Smooth muscle cell (in vitro differentiated cells): ENCODE results near the gene GHRL. TPM values are rescaled to one million over a fixed set of nuclear protein-coding genes. Genes with fewer than 3 reads are reported as not detected.

Experiments
- DNase-seq: peaks from one replicate; lab custom pipeline; 2025; ENCODE audit not compliant: unreplicated experiment; lab: John Stamatoyannopoulos, UW
- H2AFZ ChIP-seq: fragments of 200-600 bp; sonication (generic); 2 replicates; pipeline ENCODE4 v1.6.0; 2016; ENCODE audit warnings: antibody characterized with exemption, low read depth, mild to moderate bottlenecking
- H3F3A ChIP-seq: fragments of 200-600 bp; sonication (generic); 2 replicates; pipeline ENCODE4 v1.6.0; 2017; ENCODE audit warnings: antibody characterized with exemption, low read depth
- H3K27ac ChIP-seq: fragments of 200-600 bp; sonication (generic); 2 replicates; pipeline ENCODE4 v1.5.1; 2016; ENCODE audit warnings: low read depth, mild to moderate bottlenecking
- H3K27me3 ChIP-seq: fragments of 200-600 bp; sonication (generic); 2 replicates; pipeline ENCODE4 v1.6.1; 2016; ENCODE audit warnings: low read depth, mild to moderate bottlenecking
- H3K36me3 ChIP-seq: fragments of 200-600 bp; sonication (generic); 2 replicates; pipeline ENCODE4 v1.5.1; 2016; ENCODE audit warnings: low read depth
- H3K4me1 ChIP-seq: fragments of 200-600 bp; sonication (generic); 2 replicates; pipeline ENCODE4 v1.5.1; 2016; ENCODE audit warnings: low read depth
- H3K4me2 ChIP-seq: fragments of 200-600 bp; sonication (generic); 2 replicates; pipeline ENCODE4 v1.6.0; 2016; ENCODE audit warnings: mild to moderate bottlenecking
- H3K4me3 ChIP-seq: fragments of 200-600 bp; sonication (generic); 2 replicates; pipeline ENCODE4 v1.5.1; 2016; ENCODE audit warnings: mild to moderate bottlenecking
- H3K79me2 ChIP-seq: fragments of 200-600 bp; sonication (generic); 2 replicates; pipeline ENCODE4 v1.6.0; 2016; ENCODE audit warnings: low read depth, mild to moderate bottlenecking
- H3K9ac ChIP-seq: fragments of 200-600 bp; sonication (generic); 2 replicates; pipeline ENCODE4 v1.6.0; 2016; ENCODE audit warnings: low read depth
- H3K9me3 ChIP-seq: fragments of 200-600 bp; sonication (generic); replicated peaks from 2 replicates; pipeline ENCODE4 v1.5.1; 2016; ENCODE audit warnings: low read depth
- H4K20me1 ChIP-seq: fragments of 200-600 bp; sonication (generic); 2 replicates; pipeline ENCODE4 v1.6.0; 2016; ENCODE audit warnings: low read depth
- WGBS: methylation state at CpG from one replicate; pipeline ENCODE4 v1.1.7; 2016; ENCODE audit warnings: low lambda C conversion rate; 5-methylcytosine and 5-hydroxymethylcytosine counted together
- polyA plus RNA-seq: library from polyadenylated mRNA; unstranded; fragments of >200 nt; fragmentation: Nextera tagmentation; extraction: Ambion mirVana; gene quantifications from 2 replicates; pipeline ENCODE4 v1.2.1, GENCODE V29; 2016
- total RNA-seq: library from RNA; depleted of rRNA; stranded (reverse); fragments of >200 nt; gene quantifications from 2 replicates; pipeline ENCODE4 v1.2.3, GENCODE V29; 2014
- TF ChIP-seq, protein P1 (sequence below): fragments of 200-600 bp; sonication (generic); IDR thresholded peaks from 2 replicates; pipeline ENCODE4 v1.5.1; 2017; ENCODE audit warnings: borderline replicate concordance, mild to moderate bottlenecking, antibody characterized with exemption; ENCODE audit not compliant: insufficient read depth, poor library complexity, severe bottlenecking

GHRL gene
- total and polyA plus RNA-seq, 2 experiments from 2014 or later: 0.45 TPM; not detected in 1

- Histone ChIP-seq H4K20me1 (no peaks in the 10 kb centered on the region), H3K27ac (no peak overlapping the region), H3F3A (no peaks in the 10 kb centered on the region), H3K9me3 (no peaks in the 10 kb centered on the region), H3K4me3 (no peak overlapping the region), H3K79me2 (no peaks in the 10 kb centered on the region), H3K9ac (no peak overlapping the region), H2AFZ (no peak overlapping the region), H3K4me1 (no peaks in the 10 kb centered on the region), H3K27me3 (peaks cover 71% of the 10 kb centered on the region), H3K4me2 (no peak overlapping the region), H3K36me3 (no peaks in the 10 kb centered on the region)
- no peak for DNase-seq
- 84% methylated on average over 14 of the region's 14 CpGs for WGBS
- TF ChIP-seq, protein P1, sequence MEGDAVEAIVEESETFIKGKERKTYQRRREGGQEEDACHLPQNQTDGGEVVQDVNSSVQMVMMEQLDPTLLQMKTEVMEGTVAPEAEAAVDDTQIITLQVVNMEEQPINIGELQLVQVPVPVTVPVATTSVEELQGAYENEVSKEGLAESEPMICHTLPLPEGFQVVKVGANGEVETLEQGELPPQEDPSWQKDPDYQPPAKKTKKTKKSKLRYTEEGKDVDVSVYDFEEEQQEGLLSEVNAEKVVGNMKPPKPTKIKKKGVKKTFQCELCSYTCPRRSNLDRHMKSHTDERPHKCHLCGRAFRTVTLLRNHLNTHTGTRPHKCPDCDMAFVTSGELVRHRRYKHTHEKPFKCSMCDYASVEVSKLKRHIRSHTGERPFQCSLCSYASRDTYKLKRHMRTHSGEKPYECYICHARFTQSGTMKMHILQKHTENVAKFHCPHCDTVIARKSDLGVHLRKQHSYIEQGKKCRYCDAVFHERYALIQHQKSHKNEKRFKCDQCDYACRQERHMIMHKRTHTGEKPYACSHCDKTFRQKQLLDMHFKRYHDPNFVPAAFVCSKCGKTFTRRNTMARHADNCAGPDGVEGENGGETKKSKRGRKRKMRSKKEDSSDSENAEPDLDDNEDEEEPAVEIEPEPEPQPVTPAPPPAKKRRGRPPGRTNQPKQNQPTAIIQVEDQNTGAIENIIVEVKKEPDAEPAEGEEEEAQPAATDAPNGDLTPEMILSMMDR: no peak
Measured at GRCh38 chr3:10329495-10330015, 36.8 kb upstream of the GHRL start.

GRCh38 chr3:10328460-10329071 is 35.8 kb upstream of the GHRL start:
- Histone ChIP-seq H4K20me1 (no peaks in the 10 kb centered on the region), H3K9me3 (no peaks in the 10 kb centered on the region), H3K4me1 (no peaks in the 10 kb centered on the region), H2AFZ (no peak overlapping the region), H3F3A (no peaks in the 10 kb centered on the region), H3K79me2 (no peaks in the 10 kb centered on the region), H3K4me3 (no peak overlapping the region), H3K9ac (no peak overlapping the region), H3K4me2 (no peak overlapping the region), H3K36me3 (no peaks in the 10 kb centered on the region), H3K27ac (no peak overlapping the region), H3K27me3 (peaks cover 71% of the 10 kb centered on the region)
- TF ChIP-seq, protein P1: no peak
- WGBS: 71% methylated on average over 28 of the region's 31 CpGs
- no peak for DNase-seq

DNA sequence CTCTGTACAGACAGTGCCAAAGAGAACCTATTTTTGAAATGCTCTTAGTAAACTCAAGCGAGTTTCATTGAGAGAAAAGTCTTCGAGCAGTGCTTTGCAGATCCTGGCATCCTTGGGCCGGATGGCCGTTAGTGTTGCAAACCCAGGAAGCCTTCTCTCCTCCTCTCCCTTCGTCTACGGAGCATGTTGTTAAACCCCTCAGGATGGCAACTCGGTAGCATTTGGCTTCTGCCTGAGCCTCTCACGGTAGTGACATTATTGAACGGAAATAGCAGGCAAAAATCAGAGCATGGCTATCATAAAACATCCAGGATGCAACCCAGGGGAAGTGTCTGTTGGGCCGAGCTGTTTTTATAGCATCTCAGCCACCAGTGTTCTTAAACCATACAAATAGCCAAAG is 34.8 kb upstream of the GHRL start:
- no peak for DNase-seq
- 85% methylated on average over 10 of the region's 10 CpGs for WGBS
- Histone ChIP-seq H3K4me3 (no peak overlapping the region), H3K36me3 (no peaks in the 10 kb centered on the region), H3K4me1 (no peaks in the 10 kb centered on the region), H4K20me1 (no peaks in the 10 kb centered on the region), H3K27ac (no peak overlapping the region), H3K27me3 (peaks cover 71% of the 10 kb centered on the region), H3K79me2 (no peaks in the 10 kb centered on the region), H3F3A (no peaks in the 10 kb centered on the region), H3K9me3 (no peaks in the 10 kb centered on the region), H3K9ac (no peak overlapping the region), H2AFZ (no peak overlapping the region), H3K4me2 (no peak overlapping the region)
- TF ChIP-seq, protein P1: no peak

DNA sequence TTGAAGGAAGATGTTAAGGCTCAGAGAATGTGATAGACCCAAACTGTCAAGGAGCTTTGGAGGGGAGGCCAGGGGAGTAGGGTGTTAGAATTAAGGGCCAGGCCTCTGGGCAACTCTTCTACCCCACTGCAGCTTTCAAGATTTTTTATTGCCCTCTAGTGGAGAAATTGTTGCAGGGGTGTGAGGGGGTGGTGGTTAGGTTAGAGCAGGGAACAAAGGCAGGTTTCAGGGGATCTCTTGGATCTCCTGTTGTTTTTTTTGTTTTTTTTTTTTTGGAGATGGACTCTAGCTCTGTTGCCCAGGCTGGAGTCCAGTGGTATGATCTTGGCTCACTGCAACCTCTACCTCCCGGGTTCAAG is 29.6 kb upstream of the GHRL start:
- H3K27me3 ChIP-seq: peaks cover 27% of the 10 kb centered on the region
- H3K36me3 ChIP-seq: peaks cover 6% of the 10 kb centered on the region
- no peak overlapping the region for H3K9ac ChIP-seq
- peaks cover 4% of the 10 kb centered on the region for H3K4me1 ChIP-seq
- WGBS: 100% methylated on average over 1 of the region's 1 CpG
- no peak for DNase-seq
- peaks cover 22% of the 10 kb centered on the region for H4K20me1 ChIP-seq
- no peaks in the 10 kb centered on the region for H3K9me3 ChIP-seq
- H3F3A ChIP-seq: no peaks in the 10 kb centered on the region
- no peak overlapping the region for H3K4me2 ChIP-seq
- no peak overlapping the region for H2AFZ ChIP-seq
- TF ChIP-seq, protein P1: peak; percentile 17
- H3K4me3 ChIP-seq: no peak overlapping the region
- H3K27ac ChIP-seq: no peak overlapping the region
- peaks cover 34% of the 10 kb centered on the region for H3K79me2 ChIP-seq
